GM19372 (cell line): ENCODE results near the gene HCFC1R1.
A peak's percentile ranks its signal among the peaks of the same experiment; 100 is the strongest.
"Not testable (repeated sequence)": the region's sequence is repeated elsewhere in the genome, so short reads cannot be mapped to it uniquely, and the experiment has no call there.

Experiments
- ATAC-seq: cut with Tn5 transposase; IDR thresholded peaks from one replicate; pipeline ENCODE4 v1.9.1; 2021; ENCODE audit warnings: mild to moderate bottlenecking, low read depth, moderate library complexity; ENCODE audit not compliant: unreplicated experiment

HCFC1R1 gene

GRCh38 chr16:3023669-3024478 is at the start of gene HCFC1R1, which contains the start of gene THOC6:
Gene HCFC1R1, minus strand, starts transcription at chr16:3023942. Its CDS starts 1 bp downstream, at chr16:3023941.
Gene THOC6, plus strand, starts transcription at chr16:3024035. Its CDS starts 292 bp downstream, at chr16:3024327.
- peak; percentile 66 for ATAC-seq

GRCh38 chr16:3073448-3073847 is 49.7 kb upstream of the HCFC1R1 start:
- ATAC-seq = no peak

- ATAC-seq = not testable (repeated sequence)
These were observed 49.0 kb upstream of the HCFC1R1 start for GRCh38 chr16:3072576-3073263.

- not testable (repeated sequence) for ATAC-seq
These were observed 48.4 kb upstream of the HCFC1R1 start for GRCh38 chr16:3072148-3072547.

- no peak for ATAC-seq
These were observed 47.9 kb upstream of the HCFC1R1 start for GRCh38 chr16:3071655-3072054.

- ATAC-seq = no peak
These were observed 46.9 kb upstream of the HCFC1R1 start for GRCh38 chr16:3070608-3071111.

GRCh38 chr16:3069146-3069545 is 45.4 kb upstream of the HCFC1R1 start:
- not testable (repeated sequence) for ATAC-seq

GRCh38 chr16:3068487-3068886 is 44.7 kb upstream of the HCFC1R1 start:
- no peak for ATAC-seq

GRCh38 chr16:3066440-3066748 is 42.7 kb upstream of the HCFC1R1 start:
- no peak for ATAC-seq

- no peak for ATAC-seq
These were observed 42.1 kb upstream of the HCFC1R1 start for GRCh38 chr16:3065742-3066439.

- no peak for ATAC-seq
These were observed 41.5 kb upstream of the HCFC1R1 start, which contains the start of gene IL32 for GRCh38 chr16:3065069-3065741. Gene IL32, plus strand, starts transcription at chr16:3065640. Its CDS starts 172 bp downstream, at chr16:3065812.

- no peak for ATAC-seq
These were observed 40.1 kb upstream of the HCFC1R1 start for GRCh38 chr16:3063625-3064386.

- ATAC-seq = no peak
These were observed 38.8 kb upstream of the HCFC1R1 start for GRCh38 chr16:3062553-3062952.

GRCh38 chr16:3060339-3061127 is 36.8 kb upstream of the HCFC1R1 start:
- ATAC-seq = no peak

GRCh38 chr16:3059723-3060242 is 36.0 kb upstream of the HCFC1R1 start:
- ATAC-seq = no peak

- ATAC-seq = peak; percentile 89
These were observed 35.4 kb upstream of the HCFC1R1 start for GRCh38 chr16:3059041-3059722.

GRCh38 chr16:3058139-3059030 is 34.6 kb upstream of the HCFC1R1 start:
- ATAC-seq = no peak
